Measurements from ENCODE around the gene COX14. TPM values are rescaled to one million over a fixed set of nuclear protein-coding genes. Genes with fewer than 3 reads are reported as not detected.

Gene COX14
- total RNA-seq, 1 donor from 2014 or later = 76.0 TPM

DNA sequence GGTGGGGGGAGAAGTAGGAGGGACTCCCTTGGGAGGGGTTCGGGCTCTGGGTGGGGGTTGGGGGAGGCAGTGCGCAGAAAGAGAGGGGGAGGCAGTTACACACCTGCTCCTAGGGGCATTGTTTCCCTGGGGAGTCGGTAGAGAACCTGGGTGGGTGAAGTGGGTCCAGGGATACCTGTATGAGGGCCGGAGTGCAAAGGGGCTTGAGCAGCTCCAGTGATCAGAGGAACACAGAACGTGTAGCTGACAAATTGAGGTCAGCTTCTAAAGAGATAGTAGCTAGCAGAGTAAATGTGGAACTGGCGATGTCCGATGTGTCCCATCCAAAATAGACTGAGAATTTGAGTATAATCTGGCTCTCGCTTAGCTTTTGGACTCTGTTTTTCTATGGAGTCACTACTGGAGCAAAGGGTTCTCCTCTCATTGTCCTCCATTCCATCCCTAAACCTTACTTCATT lies 26.4 kb upstream of the COX14 start:
- DNase-seq = peak; percentile 36

DNA sequence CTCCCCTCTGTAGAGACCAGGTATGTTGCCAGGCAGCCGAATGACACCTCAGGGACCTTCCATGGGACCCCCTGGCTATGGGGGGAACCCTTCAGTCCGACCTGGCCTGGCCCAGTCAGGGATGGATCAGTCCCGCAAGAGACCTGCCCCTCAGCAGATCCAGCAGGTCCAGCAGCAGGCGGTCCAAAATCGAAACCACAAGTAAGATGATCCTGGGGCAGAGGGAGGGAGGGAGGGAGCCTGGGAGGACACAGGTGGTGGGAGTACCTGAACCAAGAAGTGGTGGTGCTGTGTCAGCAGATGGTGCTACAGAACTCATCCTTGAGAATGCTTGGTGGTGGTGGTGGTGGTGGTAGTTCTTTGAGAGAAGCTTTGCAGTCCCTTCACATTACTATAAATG lies 25.9 kb upstream of the COX14 start:
- no peak for DNase-seq

DNA sequence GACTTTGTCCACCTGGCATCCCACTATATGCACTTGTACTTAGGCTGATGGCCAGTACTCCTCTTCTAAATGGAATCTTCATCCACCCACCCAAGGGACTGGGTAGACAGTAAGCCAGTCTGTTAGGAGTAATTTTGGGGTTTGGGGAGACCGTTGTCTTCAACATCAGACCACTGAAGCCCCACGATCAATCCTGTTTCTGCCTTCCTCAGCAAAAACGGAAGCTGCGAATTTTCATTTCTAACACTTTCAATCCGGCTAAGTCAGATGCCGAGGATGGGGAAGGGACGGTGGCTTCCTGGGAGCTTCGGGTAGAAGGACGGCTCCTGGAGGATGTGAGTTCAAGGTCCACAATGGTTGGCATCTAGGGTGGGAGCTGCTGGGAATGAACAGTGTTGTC lies 24.9 kb upstream of the COX14 start:
- no peak for DNase-seq

DNA sequence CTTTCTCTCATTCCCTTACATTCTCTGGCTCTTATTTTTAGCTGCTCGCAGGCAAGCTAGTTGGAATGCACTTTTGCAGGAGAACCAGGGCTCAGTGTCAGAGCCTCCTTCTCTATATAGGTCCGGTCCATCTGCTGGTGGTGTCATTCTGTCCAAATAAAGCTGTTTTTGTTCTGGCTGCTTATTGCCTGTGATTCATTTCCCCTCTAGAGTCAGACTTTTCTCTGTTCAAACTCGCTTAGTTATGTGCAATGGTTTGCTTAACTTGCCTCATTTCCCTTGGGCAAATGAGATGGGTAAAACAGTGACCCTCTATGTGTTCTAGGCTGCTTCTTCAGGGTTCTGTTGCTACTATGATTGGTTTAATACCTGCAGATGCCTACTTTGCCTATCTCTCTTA lies 24.0 kb upstream of the COX14 start:
- no peak for DNase-seq

DNA sequence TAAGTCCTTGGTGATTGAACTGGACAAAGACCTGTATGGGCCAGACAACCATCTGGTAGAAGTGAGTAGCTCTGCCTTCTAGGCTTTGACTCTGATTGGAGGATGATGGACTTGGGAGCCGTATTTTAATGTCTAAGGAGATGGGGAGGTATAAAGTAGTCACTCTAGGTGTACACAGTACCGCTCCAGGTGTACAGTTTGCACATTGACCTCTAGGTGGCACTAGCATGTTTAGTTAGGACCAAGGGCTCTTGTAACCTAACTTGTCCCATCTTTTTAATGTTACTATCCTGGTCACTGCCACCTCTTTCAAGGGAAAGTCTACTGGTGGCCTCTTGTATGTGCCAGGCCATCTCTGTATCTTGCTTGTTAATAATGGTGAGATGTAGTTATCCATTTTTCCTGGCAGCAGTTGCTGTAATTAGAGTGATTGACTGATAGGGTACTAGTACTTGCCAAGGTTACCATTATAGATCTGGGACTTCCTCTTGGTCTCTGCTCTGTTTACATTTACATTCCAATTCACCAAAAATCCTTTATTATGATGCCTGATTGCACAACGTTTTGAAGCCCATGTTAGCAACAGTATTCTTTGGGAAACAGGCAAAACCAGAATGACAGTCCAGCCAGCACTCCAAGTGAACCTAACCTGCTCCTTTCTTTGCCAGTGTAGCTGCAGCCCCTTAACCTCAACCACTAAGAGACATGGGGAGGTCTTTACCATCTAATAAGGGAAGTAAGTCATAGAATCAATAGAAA lies 23.3 kb upstream of the COX14 start:
- DNase-seq = peak; percentile 68

DNA sequence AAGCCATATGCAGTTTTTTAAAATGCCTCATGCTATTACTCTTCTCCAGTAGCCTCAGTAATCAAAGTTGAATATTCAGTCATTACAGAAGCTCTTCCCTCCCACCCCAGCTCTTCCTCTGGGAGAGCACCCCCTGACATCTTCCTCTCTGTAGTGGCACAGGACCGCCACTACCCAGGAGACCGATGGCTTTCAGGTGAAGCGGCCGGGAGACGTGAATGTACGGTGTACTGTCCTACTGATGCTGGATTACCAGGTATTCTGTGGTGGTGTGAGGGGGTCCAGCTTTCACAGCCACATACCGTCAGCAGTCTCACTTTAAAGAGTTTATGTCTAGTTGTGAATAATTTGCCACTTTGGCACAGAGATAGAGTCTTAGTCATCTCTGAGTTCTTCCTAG lies 22.3 kb upstream of the COX14 start:
- DNase-seq = no peak

DNA sequence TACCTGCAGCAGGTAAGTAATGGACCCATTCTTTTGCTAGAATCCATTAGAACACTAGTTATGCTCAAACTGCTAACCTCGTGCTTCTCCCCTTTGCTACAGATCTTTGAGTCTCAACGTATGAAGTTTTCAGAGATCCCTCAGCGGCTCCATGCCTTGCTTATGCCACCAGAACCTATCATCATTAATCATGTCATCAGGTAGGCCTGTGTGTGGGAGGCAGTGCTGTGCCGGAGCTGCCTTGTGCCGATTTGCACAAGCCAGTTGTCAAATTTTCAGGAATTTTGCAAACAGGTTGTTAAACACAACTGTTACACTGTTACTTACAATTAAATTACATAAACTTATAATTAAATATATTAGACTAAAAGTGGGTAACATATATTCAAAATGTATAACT lies 21.6 kb upstream of the COX14 start:
- no peak for DNase-seq

DNA sequence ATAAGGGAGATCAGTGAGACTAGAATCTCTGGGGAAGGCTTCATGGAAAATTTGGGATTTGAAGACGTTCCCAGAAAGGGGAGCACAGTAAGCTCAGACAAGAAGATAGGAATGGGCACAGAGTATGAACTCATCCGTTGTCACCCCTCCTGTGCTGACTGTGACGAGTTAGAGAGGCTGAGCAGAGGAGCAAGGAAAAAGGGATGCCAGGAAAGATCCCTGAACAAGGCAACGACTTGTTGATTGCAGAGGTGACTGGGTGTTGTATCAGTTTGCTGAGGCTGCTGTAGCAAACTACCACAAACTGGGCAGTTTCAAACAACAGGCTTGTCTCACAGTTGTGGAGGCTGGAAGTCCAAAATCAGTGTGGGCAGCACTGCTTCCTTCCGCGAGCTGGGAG lies 14.1 kb upstream of the COX14 start:
- no peak for DNase-seq

DNA sequence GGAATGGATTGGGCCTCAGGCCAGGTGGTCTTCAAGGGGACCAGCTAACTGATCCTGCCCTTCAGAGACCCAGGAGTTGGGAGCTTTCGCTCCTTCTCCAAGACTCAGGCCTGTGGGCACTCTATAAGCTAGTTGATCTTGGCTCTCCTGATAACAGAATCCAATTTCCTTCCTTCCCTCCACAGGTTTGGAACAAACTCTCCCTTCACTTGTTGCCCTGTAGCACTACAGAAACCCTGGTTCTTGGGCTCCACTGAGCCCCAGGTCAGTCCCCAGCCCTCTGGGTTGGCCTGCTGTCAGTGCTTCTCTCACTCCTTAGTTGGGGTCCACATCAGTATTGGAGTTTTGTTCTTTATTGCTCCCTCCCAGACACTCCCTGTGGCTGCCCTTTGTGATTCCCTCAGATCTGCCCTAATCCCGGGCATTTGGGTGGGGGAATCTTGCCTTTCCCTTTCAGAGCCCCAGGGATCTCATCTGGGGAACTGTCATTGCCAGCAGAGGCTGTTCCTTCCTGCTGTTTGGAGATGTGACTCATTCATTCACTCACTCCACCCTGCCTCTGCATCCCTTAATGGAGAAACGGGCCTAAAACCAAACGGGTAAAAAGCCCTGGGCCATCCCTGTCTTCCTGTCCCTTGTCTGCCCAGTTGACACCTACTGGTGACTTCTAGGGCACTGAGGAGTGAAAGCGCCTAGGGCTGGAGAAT lies 12.6 kb upstream of the COX14 start:
- no peak for DNase-seq

DNA sequence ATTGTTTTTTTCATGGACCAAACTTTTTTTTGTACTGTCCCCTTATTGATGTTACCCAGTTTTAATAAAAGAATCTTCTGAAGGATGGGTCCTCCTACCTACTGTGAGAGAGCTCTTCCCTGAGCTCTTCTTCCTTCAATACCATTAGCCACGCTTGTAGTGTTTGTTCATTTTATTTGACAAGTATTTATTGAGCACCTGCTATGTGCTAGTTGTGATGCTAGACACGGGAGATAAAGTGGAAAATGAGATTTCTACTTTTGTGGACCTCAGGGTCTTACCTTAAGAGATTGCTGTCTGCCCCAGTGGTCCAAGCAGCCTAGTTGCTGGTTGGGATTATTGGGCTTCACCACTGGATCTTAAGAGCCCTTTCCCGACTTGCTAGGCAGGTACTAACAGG lies 11.5 kb upstream of the COX14 start:
- no peak for DNase-seq

DNA sequence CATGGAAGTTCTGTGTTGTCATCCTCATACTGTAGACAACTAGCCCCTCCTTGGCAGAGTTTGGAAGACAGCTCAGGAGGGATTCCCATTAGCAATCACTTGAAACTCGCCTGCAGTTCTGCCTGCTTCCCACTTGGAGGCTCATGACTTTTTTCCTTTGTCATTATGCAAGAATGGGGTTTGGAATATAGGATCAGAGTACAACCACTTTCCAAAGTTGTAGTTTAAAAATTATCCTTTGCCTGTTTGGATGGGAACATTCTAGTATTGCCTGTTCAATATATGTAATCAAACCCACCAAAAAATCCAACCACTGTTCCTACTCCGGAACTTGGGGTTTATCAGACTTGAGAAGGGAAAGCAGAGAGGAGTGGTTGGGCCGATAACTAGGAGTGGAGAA lies 10.4 kb upstream of the COX14 start:
- peak; percentile 47 for DNase-seq

DNA sequence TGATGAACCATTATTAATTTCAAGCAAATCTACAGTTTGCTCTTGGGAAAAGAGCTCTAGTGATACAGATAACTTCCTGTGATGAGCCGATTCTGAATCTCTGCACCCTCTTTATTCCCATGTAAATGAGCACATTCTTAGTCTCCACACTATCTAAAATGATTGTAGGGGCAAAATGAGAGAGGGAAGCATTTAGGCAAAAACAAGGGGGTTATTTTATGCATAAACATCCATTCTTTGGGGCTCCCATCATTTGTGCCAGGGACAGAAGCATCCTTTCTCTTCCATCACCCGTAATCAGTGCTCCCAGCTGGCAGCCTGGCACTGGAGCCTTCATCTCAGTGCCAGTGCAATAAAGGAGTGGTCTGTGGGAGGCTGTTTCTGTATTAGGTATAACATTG lies 9.9 kb upstream of the COX14 start:
- DNase-seq = no peak

DNA sequence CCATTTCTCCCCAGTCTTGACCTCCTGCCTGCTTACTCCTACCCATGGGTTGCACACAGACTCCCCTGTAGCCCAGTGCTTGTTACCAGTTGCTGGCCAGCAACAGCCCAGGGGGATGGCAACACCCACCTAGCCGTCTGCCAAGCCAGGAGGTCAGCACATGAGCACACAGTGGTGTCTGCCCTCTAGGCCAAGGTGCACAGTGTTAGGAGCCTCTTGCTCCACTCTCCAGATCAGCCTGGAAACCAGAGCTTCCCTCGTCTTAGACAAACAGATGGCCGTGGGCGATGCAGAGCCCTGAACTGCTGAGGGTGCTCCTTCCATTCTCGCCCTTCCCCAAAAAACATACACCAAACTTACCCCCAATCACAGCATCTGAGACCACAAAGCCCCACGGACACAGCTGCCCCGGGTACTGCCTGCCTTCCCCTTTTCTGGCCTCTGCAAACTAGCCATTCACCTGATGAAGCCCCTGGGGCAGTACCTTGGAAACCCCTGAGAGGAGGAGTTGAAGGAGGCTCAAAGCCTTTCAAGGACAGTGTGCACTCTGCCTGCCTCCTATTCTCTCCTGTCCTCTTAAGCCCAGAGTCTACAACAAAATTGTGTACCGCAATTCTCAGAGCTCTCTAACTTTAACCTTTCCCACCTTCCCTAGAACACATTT lies 9.3 kb upstream of the COX14 start:
- DNase-seq = no peak

DNA sequence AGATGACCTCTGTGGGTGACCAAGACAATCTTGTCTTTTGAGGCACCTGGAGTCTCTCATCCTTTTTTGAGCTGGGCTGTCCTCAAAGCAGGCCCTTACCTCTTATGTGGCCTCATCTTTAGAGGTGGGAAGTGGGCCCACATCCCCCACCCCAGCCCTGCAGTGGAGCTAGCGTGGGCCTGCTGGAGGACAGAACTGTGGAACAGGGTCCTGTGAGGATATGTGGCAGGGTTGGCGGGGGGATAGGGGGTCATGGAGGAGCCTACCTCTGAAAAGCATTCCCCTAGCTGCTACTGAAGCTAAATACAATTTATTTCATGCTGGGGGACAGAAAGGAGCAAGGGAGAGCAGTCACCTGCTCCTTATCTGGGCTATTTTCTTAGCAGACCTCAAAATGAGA lies 8.7 kb upstream of the COX14 start:
- no peak for DNase-seq

DNA sequence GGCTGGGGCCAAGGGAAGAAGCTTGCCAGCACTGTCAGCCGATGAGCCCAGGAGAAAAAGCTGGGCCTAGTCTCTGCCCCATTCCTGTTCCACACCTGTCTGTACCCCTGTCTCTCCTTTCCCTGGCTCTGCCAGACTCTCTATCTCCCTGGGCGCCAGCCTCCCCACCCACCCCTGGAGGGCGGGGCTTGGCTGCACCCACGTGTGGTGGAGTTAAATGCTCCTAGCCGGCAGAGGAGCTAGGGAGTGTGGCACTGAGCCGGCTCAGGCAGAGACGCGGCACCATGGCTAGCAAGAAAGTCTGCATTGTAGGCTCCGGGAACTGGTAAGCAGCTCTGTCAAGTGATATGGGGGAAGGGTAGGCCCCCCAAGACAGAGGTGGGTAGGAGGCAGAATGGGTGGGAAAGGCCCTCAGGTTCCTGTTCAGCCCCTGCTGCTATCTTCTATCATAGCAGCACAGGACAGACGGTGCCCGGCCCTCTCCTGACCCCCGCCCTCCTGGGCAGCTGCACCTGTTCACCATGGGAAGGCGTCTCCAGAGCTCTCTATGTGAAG lies 8.2 kb upstream of the COX14 start, which contains the start of gene GPD1:
GPD1 (plus strand) TSS at position 242 of the 555 bp plus-strand sequence; CDS start at position 285, 43 bp downstream.
- DNase-seq = peak; percentile 76

DNA sequence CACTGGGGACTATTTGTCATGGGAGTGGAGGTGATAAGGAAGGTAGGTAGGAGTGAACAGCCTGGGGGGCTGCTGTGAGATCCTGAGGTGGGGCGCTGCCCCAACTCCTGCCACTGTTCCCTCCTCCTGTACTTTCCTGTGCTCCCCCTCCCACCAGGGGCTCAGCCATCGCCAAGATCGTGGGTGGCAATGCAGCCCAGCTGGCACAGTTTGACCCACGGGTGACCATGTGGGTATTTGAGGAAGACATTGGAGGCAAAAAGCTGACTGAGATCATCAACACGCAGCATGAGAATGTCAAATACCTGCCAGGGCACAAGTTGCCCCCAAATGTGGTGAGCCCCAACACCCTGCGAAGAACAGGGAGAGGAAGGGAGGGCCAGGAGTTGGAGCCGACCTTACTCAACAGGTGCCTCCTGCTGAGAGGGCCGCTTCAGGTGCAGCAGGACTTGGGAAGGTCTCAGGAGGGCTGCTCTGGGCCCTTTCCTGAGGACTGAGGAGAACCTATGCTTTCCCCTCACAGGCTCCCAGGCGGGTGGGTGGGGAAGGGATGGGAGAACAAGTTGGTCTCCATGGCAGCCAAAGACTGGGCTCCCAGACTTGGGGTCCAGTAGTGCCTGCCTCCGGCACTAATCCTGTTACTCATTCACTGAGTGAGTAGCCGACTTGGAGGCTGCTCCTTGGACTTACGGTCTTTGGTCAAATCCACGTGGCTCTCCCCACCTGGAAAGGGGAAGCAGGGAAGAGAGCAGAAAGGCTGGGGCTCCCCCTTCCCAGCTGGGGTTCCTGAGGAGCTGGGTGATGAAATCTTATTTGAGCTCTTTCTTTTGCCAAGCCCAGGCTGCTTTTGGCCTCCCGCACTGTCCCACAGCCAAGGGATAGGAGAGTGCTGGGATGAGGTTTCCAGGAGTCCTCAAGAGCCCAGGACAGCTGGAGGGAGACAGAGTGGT lies 7.3 kb upstream of the COX14 start:
- peak; percentile 67 for DNase-seq

DNA sequence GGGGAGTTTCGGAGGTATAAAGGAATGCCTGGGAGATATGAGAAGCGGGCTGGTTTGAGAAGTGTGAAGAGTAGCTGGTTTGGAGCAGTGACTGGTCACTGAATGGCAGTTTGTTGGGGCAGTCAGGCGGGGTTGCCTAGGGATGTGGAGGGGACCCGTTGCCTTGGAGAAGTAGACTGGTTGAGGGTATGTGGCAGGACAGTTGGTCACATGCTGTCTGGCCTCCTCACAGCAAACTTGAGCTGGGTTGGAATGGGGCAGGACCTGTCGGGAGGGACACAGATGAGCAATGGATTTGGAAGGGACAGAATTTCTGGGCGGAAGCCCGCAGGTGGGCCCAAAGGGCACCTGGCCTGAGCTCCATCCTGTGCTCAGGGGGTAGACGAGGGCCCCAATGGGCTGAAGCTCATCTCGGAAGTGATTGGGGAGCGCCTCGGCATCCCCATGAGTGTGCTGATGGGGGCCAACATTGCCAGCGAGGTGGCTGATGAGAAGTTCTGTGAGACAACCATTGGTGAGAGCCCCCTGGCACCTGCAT lies 6.1 kb upstream of the COX14 start:
- no peak for DNase-seq

DNA sequence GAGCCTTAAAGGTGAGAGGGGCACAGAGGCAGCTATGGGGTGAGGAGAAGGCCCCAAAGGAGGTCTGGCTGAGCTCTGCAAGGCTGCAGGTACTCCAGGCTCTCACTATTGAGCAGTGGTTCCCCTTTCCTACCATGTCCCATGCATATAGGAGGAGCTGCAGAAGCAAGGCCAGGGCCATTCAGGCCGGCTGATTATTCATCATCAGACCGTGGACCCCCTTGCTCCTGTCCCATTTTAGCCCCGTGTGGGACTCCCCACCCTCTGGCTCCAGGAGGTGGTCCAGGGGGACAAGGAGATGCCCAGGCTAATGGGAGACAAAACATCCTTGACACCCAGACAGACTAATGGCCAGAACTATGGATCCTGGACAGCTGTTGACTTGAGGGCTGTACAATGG lies 5.1 kb upstream of the COX14 start:
- DNase-seq = no peak

DNA sequence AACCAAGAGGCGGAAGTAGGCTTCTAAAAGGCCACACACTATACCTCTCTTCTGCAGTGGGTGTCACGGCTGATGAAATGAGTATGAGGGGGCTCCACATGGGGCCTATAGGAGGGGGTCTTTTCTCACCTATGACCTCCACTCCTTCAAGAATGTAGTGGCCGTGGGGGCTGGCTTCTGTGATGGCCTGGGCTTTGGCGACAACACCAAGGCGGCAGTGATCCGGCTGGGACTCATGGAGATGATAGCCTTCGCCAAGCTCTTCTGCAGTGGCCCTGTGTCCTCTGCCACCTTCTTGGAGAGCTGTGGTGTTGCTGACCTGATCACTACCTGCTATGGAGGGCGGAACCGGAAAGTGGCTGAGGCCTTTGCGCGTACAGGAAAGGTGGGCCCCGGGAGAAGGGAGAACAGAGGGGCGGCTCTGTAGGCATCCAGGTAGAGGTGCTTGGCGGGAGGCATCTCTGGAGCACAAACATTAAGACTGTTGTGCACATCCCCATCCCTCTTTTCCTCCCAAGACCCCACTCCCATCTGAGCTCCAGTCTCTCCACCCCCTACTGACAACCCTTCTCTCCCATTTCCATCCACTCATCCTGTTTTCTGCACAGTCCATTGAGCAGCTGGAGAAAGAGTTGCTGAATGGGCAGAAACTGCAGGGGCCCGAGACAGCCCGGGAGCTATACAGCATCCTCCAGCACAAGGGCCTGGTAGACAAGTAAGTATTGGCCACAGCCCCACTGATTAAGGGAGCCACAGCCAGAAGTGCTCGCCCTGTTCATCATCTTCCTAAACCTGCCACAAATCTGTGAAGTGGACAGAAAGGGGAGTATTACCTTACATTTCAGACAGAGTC lies 4.4 kb upstream of the COX14 start:
- no peak for DNase-seq

DNA sequence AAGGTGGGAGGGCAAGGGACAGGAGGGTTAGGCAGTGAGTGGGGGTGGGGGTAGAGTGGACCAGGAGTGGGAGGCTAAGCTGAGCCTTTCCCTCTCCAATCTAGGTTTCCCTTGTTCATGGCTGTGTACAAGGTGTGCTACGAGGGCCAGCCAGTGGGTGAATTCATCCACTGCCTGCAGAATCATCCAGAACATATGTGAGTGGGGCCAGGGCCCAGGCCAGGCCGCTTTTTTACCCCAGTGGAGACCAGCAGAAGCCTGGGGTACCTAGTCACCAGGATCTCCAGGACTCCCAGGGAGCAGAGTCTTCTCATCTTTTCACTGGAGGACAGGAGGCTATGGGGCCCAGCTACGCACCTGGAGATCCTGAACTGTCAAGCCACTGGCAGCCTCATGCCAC lies 2.7 kb upstream of the COX14 start:
- DNase-seq = no peak
